WI38 (cell line): Measurements from ENCODE around the gene CCDC17.

Source experiments
- H3K4me3 ChIP-seq: 2 replicates; pipeline ENCODE4 v1.5.1; 2011; ENCODE audit warnings: low read depth, mild to moderate bottlenecking, control low read depth, low read length
- CTCF ChIP-seq: IDR thresholded peaks from 2 replicates; pipeline ENCODE4 v1.5.1; 2012; ENCODE audit warnings: low read depth, mild to moderate bottlenecking, control low read depth, low read length

Gene CCDC17

GRCh38 chr1:45621501-45621836 lies 2.4 kb downstream of the CCDC17 start:
- no peak for TF ChIP-seq CTCF
- H3K4me3 ChIP-seq, result no peak overlapping the region

GRCh38 chr1:45620588-45621500 lies 3.0 kb downstream of the CCDC17 start:
- TF ChIP-seq CTCF, result no peak

GRCh38 chr1:45619149-45619921 lies 4.5 kb downstream of the CCDC17 start:
- H3K4me3 ChIP-seq, result no peak overlapping the region
- no peak for TF ChIP-seq CTCF

More at GRCh38 chr1:45620588-45621500, 3.0 kb downstream of the CCDC17 start:
- no peak overlapping the region for H3K4me3 ChIP-seq

DNA sequence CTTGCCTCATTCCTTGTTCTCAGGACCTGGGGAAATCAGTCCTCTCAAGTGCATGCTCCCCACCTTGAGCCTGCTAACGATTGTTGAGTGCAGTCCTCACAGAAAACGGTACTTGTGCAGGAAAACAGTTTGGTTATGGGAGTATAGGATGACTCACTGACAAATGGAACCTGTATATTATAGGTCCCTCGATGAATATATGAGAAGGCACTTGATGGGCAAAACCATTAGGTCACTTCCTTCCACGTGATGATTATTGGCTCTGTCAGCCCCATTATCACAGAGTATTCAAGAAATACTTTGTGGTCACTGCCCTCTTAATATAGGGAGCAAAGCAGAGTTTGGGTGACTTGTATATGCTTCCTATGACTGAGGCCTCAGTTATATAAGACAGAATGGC lies 6.2 kb downstream of the CCDC17 start:
- TF ChIP-seq CTCF, result no peak
- no peak overlapping the region for H3K4me3 ChIP-seq

GRCh38 chr1:45615885-45616284 lies 8.0 kb downstream of the CCDC17 start:
- no peak for TF ChIP-seq CTCF
- no peak overlapping the region for H3K4me3 ChIP-seq

GRCh38 chr1:45612941-45613579 lies 10.8 kb downstream of the CCDC17 start:
- TF ChIP-seq CTCF, result no peak
- H3K4me3 ChIP-seq, result no peak overlapping the region
